HepG2 (cell line): ENCODE data around the gene SYNE1. TPM values are rescaled to one million over a fixed set of nuclear protein-coding genes. Genes with fewer than 3 reads are reported as not detected.

Experiments used
- AKAP8 ChIP-seq: sonication (generic); formaldehyde crosslinking; IDR thresholded peaks from 2 replicates; pipeline ENCODE4 v1.5.1; 2020; ENCODE audit warnings: mild to moderate bottlenecking, missing genetic modification reagents
- CENPX ChIP-seq: sonication (generic); formaldehyde crosslinking; IDR thresholded peaks from 2 replicates; pipeline ENCODE4 v1.9.0; 2021; ENCODE audit warnings: mild to moderate bottlenecking, missing genetic modification reagents, moderate library complexity
- SP1 ChIP-seq, 2 experiments: fragments of 450-650 bp in 1 of 2; sonication (generic) in 1 of 2; formaldehyde crosslinking in 1 of 2; IDR thresholded peaks; 2 replicates each; pipeline versions ENCODE4 v1.4.0 to v1.6.1; 2016 to 2020; ENCODE audit warnings: missing genetic modification reagents in 1 of 2
- SUZ12 ChIP-seq: fragments of 150-350 bp; IDR thresholded peaks from 2 replicates; pipeline ENCODE4 v1.6.1; 2014; ENCODE audit warnings: low read depth, low read length
- ZNF350 ChIP-seq: sonication (generic); formaldehyde crosslinking; IDR thresholded peaks from 2 replicates; pipeline ENCODE4 v1.4.0; 2020; ENCODE audit warnings: mild to moderate bottlenecking, low read depth, missing genetic modification reagents, borderline replicate concordance
- ZNF530 ChIP-seq: sonication (generic); formaldehyde crosslinking; IDR thresholded peaks from 2 replicates; pipeline ENCODE4 v1.5.0; 2020; ENCODE audit warnings: low read depth, mild to moderate bottlenecking, missing genetic modification reagents
- ZNF781 ChIP-seq: sonication (generic); formaldehyde crosslinking; IDR thresholded peaks from 2 replicates; pipeline ENCODE4 v1.5.1; 2020; ENCODE audit warnings: borderline replicate concordance, mild to moderate bottlenecking, missing genetic modification reagents; ENCODE audit errors: not compliant biosample characterization
- ZNF839 ChIP-seq: sonication (generic); formaldehyde crosslinking; IDR thresholded peaks from 2 replicates; pipeline ENCODE4 v1.4.0; 2020; ENCODE audit warnings: missing genetic modification reagents, mild to moderate bottlenecking, borderline replicate concordance
- polyA plus RNA-seq, 8 experiments: library from polyadenylated mRNA; depleted of rRNA in 3 of 8; stranded (reverse) in 7 of 8; unstranded in 1 of 8; fragments of >200 nt; fragmentation: Illumina TruSeq in 4 of 8; extraction: Trizol in 4 of 8; gene quantifications; 2 replicates each; pipeline versions ENCODE4 v1.2.1 to v1.2.3, GENCODE V29; 2011 to 2016; ENCODE audit warnings: low read depth in 4 of 8, missing spikeins in 1 of 8, mixed read lengths in 1 of 8; ENCODE audit not compliant: insufficient read depth in 1 of 8
- total RNA-seq, 5 experiments: library from RNA; depleted of rRNA; stranded (reverse); fragments of >200 nt; fragmentation: Illumina TruSeq; extraction: Trizol; gene quantifications; 2 replicates each; pipeline ENCODE4 v1.2.3, GENCODE V29; 2016; ENCODE audit warnings: low read depth in 1 of 5
- TF ChIP-seq, protein P1 (sequence below): sonication (generic); formaldehyde crosslinking; IDR thresholded peaks from 2 replicates; pipeline ENCODE4 v1.4.0; 2020; ENCODE audit warnings: missing genetic modification reagents, borderline replicate concordance
- TF ChIP-seq, protein P2 (sequence below): IDR thresholded peaks from 2 replicates; pipeline ENCODE4 v1.6.1; 2016; ENCODE audit warnings: low read depth, missing genetic modification reagents, missing compliant biosample characterization

SYNE1 gene
- total and polyA plus RNA-seq, 2 of the 13 experiments (the other 11 are each of a cell fraction or from before 2014, with no cell fraction given), result 5.5 to 15.9 TPM

DNA sequence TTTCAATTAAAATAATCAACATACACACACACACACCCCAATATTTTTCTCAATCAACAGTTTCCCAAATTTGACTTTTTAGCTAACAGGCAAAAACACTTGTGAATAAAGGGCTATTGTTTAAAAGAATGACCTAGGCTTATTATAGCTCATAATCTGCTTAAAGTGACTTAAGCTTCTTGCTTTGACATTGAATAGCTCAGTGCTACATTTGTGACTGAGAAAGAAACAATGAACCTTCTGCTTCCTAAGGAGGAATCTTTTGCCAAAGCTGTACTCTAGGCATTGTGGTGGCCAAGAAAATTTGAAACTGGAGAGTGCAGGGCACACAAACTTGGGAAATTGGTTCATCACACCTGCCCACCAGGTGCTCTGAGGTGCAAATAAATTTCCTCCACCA lies 282.0 kb downstream of the SYNE1 start (continued):
- no peak for TF ChIP-seq SUZ12
- TF ChIP-seq SP1 (IDR thresholded peaks at IDR 0.05), result no peak
- TF ChIP-seq SP1 (CRISPR knock-in tag; IDR thresholded peaks at IDR 0.05), result no peak
- TF ChIP-seq ZNF350 (CRISPR knock-in tag), result no peak
- TF ChIP-seq ZNF839 (CRISPR knock-in tag), result no peak
- no peak for TF ChIP-seq ZNF781 (CRISPR knock-in tag)
- TF ChIP-seq, protein P1, sequence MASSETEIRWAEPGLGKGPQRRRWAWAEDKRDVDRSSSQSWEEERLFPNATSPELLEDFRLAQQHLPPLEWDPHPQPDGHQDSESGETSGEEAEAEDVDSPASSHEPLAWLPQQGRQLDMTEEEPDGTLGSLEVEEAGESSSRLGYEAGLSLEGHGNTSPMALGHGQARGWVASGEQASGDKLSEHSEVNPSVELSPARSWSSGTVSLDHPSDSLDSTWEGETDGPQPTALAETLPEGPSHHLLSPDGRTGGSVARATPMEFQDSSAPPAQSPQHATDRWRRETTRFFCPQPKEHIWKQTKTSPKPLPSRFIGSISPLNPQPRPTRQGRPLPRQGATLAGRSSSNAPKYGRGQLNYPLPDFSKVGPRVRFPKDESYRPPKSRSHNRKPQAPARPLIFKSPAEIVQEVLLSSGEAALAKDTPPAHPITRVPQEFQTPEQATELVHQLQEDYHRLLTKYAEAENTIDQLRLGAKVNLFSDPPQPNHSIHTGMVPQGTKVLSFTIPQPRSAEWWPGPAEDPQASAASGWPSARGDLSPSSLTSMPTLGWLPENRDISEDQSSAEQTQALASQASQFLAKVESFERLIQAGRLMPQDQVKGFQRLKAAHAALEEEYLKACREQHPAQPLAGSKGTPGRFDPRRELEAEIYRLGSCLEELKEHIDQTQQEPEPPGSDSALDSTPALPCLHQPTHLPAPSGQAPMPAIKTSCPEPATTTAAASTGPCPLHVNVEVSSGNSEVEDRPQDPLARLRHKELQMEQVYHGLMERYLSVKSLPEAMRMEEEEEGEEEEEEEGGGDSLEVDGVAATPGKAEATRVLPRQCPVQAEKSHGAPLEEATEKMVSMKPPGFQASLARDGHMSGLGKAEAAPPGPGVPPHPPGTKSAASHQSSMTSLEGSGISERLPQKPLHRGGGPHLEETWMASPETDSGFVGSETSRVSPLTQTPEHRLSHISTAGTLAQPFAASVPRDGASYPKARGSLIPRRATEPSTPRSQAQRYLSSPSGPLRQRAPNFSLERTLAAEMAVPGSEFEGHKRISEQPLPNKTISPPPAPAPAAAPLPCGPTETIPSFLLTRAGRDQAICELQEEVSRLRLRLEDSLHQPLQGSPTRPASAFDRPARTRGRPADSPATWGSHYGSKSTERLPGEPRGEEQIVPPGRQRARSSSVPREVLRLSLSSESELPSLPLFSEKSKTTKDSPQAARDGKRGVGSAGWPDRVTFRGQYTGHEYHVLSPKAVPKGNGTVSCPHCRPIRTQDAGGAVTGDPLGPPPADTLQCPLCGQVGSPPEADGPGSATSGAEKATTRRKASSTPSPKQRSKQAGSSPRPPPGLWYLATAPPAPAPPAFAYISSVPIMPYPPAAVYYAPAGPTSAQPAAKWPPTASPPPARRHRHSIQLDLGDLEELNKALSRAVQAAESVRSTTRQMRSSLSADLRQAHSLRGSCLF, result no peak
- TF ChIP-seq, protein P2, sequence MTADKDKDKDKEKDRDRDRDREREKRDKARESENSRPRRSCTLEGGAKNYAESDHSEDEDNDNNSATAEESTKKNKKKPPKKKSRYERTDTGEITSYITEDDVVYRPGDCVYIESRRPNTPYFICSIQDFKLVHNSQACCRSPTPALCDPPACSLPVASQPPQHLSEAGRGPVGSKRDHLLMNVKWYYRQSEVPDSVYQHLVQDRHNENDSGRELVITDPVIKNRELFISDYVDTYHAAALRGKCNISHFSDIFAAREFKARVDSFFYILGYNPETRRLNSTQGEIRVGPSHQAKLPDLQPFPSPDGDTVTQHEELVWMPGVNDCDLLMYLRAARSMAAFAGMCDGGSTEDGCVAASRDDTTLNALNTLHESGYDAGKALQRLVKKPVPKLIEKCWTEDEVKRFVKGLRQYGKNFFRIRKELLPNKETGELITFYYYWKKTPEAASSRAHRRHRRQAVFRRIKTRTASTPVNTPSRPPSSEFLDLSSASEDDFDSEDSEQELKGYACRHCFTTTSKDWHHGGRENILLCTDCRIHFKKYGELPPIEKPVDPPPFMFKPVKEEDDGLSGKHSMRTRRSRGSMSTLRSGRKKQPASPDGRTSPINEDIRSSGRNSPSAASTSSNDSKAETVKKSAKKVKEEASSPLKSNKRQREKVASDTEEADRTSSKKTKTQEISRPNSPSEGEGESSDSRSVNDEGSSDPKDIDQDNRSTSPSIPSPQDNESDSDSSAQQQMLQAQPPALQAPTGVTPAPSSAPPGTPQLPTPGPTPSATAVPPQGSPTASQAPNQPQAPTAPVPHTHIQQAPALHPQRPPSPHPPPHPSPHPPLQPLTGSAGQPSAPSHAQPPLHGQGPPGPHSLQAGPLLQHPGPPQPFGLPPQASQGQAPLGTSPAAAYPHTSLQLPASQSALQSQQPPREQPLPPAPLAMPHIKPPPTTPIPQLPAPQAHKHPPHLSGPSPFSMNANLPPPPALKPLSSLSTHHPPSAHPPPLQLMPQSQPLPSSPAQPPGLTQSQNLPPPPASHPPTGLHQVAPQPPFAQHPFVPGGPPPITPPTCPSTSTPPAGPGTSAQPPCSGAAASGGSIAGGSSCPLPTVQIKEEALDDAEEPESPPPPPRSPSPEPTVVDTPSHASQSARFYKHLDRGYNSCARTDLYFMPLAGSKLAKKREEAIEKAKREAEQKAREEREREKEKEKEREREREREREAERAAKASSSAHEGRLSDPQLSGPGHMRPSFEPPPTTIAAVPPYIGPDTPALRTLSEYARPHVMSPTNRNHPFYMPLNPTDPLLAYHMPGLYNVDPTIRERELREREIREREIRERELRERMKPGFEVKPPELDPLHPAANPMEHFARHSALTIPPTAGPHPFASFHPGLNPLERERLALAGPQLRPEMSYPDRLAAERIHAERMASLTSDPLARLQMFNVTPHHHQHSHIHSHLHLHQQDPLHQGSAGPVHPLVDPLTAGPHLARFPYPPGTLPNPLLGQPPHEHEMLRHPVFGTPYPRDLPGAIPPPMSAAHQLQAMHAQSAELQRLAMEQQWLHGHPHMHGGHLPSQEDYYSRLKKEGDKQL (CRISPR knock-in tag), result no peak
- no peak for TF ChIP-seq ZNF530 (CRISPR knock-in tag)
- TF ChIP-seq CENPX (CRISPR knock-in tag), result no peak
- TF ChIP-seq AKAP8, result no peak
- TF ChIP-seq, all 625 proteins: peak for 0
